ENCODE results near the gene IL1RAPL2. TPM values are rescaled to one million over a fixed set of nuclear protein-coding genes. Genes with fewer than 3 reads are reported as not detected.

Gene IL1RAPL2
- total RNA-seq, 4 donors from 2014 or later, result 0.16 TPM; not detected in 3

DNA sequence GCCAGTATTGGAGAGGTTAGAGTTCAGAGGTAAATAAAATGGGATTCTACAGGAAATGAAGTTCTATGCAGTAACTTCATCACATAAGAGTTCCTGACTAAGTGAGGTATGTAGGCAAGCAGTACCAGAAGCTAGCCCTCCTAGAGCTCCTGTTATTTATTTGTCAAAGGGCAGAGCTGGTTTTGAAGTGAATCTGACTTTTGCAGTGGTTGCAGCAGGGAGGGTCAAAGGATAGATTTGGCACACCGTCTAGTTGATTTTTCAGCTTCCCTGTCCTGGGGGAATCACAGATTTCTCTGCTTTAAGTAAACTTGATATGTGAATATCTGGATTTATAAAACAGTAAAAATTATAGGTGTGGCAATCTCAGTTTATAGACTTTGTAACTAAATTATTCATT lies 130.7 kb downstream of the IL1RAPL2 start:
- TF ChIP-seq EP300 (IDR thresholded peaks at IDR 0.05; ENCODE audit: low read depth) (no peak), POLR2A (IDR thresholded peaks at IDR 0.05) (no peak), CTCF (IDR thresholded peaks at IDR 0.05) (no peak), POLR2AphosphoS5 (IDR thresholded peaks at IDR 0.05) (no peak)
- in situ Hi-C loops (cut with MboI; ENCODE audit: low pct_ligation_motif_present in 1 of 4, low pct_unique_long_range_greater_than_20kb in 1 of 4, low sequenced_read_pairs in 3 of 4), result no loop called here
- no peaks in the 10 kb centered on the region for H3K9me3 ChIP-seq
- H3K36me3 ChIP-seq, result no peaks in the 10 kb centered on the region
- DNase-seq, result no peak
- no peaks in the 10 kb centered on the region for H3K27me3 ChIP-seq
- intact Hi-C loops (cut with DNase I; ENCODE audit: low total_unique reads), result no loop called here
- H3K27ac ChIP-seq, result no peak overlapping the region
- H3K4me3 ChIP-seq, result no peak overlapping the region
- no peaks in the 10 kb centered on the region for H3K4me1 ChIP-seq
- 17 to 25% methylated on average over 1 of the region's 1 CpG for WGBS, 2 donors (ENCODE audit: low coverage in 1 of 2)

DNA sequence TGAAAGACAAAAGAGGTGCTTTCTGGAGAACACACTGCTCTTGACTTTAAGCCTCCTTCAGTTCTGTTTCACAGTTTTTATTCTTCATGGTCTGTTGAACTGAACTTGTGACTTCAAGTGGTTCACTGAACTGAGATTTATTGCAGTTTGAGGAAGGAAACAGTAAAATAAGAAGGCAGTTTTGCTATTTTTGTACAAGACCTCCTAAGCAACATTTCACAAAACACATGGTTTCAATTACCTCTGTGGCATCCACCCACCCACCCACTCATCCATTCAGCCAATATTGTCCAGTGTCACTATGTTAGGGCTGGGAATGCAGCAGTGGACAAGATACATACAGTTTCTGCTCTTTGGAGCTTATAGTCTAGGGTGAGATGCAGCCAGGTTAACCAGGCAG lies 131.3 kb downstream of the IL1RAPL2 start:
- Histone ChIP-seq H3K4me3 (no peak overlapping the region), H3K27ac (no peak overlapping the region), H3K27me3 (no peaks in the 10 kb centered on the region), H3K4me1 (no peaks in the 10 kb centered on the region), H3K36me3 (no peaks in the 10 kb centered on the region), H3K9me3 (no peaks in the 10 kb centered on the region)
- DNase-seq, result no peak
- intact Hi-C loops (cut with DNase I; ENCODE audit: low total_unique reads), result no loop called here
- in situ Hi-C loops (cut with MboI; ENCODE audit: low pct_ligation_motif_present in 1 of 4, low pct_unique_long_range_greater_than_20kb in 1 of 4, low sequenced_read_pairs in 3 of 4), result no loop called here
- no peak for TF ChIP-seq EP300 (IDR thresholded peaks at IDR 0.05; ENCODE audit: low read depth)
- no peak for TF ChIP-seq POLR2A (IDR thresholded peaks at IDR 0.05)
- TF ChIP-seq POLR2AphosphoS5 (IDR thresholded peaks at IDR 0.05), result no peak
- no peak for TF ChIP-seq CTCF (IDR thresholded peaks at IDR 0.05)

DNA sequence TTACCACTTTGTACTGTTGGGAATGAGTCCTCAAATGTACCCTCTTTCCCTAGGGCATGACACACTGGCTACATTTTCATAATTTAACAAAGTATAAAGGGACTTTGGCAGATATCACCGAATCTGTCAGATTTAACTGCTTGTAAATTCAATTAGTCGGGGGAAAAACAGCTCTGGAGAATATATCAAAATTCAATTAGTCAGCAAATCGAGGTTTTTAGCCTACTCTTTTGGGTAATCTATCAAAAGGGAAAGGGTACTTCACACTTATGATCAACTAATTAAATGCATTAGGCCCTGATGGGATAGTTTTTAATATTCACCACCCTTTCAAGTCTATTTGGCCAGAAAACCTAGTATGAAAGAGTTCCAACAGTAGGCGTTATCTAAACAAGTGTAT lies 141.0 kb downstream of the IL1RAPL2 start:
- Histone ChIP-seq H3K36me3 (no peaks in the 10 kb centered on the region), H3K27me3 (no peaks in the 10 kb centered on the region), H3K27ac (no peak overlapping the region), H3K4me1 (no peaks in the 10 kb centered on the region), H3K9me3 (no peaks in the 10 kb centered on the region), H3K4me3 (no peak overlapping the region)
- DNase-seq, result no peak
- intact Hi-C loops (cut with DNase I; ENCODE audit: low total_unique reads), result no loop called here
- 51 to 53% methylated on average over 2 to 4 of the region's 4 CpGs for WGBS, 2 donors (ENCODE audit: low coverage in 1 of 2)
- TF ChIP-seq EP300 (IDR thresholded peaks at IDR 0.05; ENCODE audit: low read depth), result no peak
- no peak for TF ChIP-seq CTCF (IDR thresholded peaks at IDR 0.05)
- in situ Hi-C loops (cut with MboI; ENCODE audit: low pct_ligation_motif_present in 1 of 4, low pct_unique_long_range_greater_than_20kb in 1 of 4, low sequenced_read_pairs in 3 of 4), result no loop called here

DNA sequence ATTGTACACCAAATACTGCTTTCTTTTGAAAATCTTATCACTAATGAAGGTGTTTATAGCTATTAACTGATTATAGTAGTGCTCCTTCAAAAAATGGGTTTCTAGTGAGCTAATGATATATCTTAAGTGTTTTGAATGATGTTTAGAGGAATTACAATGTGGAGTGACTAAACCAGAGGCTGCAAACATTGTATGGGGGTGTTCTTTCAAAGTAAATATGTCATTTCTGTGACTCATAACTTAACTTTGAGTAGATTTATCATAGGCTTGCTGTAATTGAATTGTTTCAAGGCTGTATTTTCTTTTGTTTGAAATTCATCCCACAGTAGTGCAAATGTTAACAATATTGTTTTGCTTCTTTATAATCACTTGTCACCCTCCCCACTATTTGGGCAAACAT lies 141.6 kb downstream of the IL1RAPL2 start:
- no peak for DNase-seq
- H3K36me3 ChIP-seq, result no peaks in the 10 kb centered on the region
- no peak for TF ChIP-seq EP300 (IDR thresholded peaks at IDR 0.05; ENCODE audit: low read depth)
- no peak for TF ChIP-seq CTCF (IDR thresholded peaks at IDR 0.05)
- TF ChIP-seq POLR2AphosphoS5 (IDR thresholded peaks at IDR 0.05), result no peak
- TF ChIP-seq POLR2A (IDR thresholded peaks at IDR 0.05), result no peak
- in situ Hi-C loops (cut with MboI; ENCODE audit: low pct_ligation_motif_present in 1 of 4, low pct_unique_long_range_greater_than_20kb in 1 of 4, low sequenced_read_pairs in 3 of 4), result no loop called here
- H3K9me3 ChIP-seq, result no peaks in the 10 kb centered on the region
- intact Hi-C loops (cut with DNase I; ENCODE audit: low total_unique reads), result no loop called here
- no peak overlapping the region for H3K27ac ChIP-seq
- no peak overlapping the region for H3K4me3 ChIP-seq
- no peaks in the 10 kb centered on the region for H3K27me3 ChIP-seq
- H3K4me1 ChIP-seq, result no peaks in the 10 kb centered on the region

Data from transverse colon (tissue), 4 donors.